Heart left ventricle (tissue), 16 donors: ENCODE data around the gene DNAJB2. TPM values are rescaled to one million over a fixed set of nuclear protein-coding genes. Genes with fewer than 3 reads are reported as not detected.

Experiments
- ATAC-seq, 4 donors: fragments of 200-7000 bp; cut with Tn5 transposase; one replicate each; pipeline ENCODE4 v1.9.1; 2020 to 2022; ENCODE audit warnings: moderate library complexity in 4 of 4, mild to moderate bottlenecking in 3 of 4, moderate number of reproducible peaks in 1 of 4
- DNase-seq, 5 donors: peaks; one replicate each; pipeline ENCODE4 v3.0.0-alpha.2; 2020
- H3K27ac ChIP-seq, 12 donors: fragments of 200-600 bp; sonication (generic) in 4 of 12; one replicate each; pipeline versions ENCODE4 v1.5.0 to v1.8.0; 2016 to 2022; ENCODE audit warnings: mild to moderate bottlenecking in 2 of 12
- H3K27me3 ChIP-seq, 9 donors: fragments of 200-600 bp; sonication (generic) in 2 of 9; one replicate each; pipeline versions ENCODE4 v1.5.1 to v1.8.0; 2016 to 2022; ENCODE audit warnings: mild to moderate bottlenecking in 3 of 9
- H3K36me3 ChIP-seq, 9 donors: fragments of 200-600 bp; sonication (generic) in 2 of 9; one replicate each; pipeline versions ENCODE4 v1.5.0 to v1.8.0; 2018 to 2022; ENCODE audit warnings: mild to moderate bottlenecking in 2 of 9
- H3K4me1 ChIP-seq, 12 donors: fragments of 200-600 bp; sonication (generic) in 4 of 12; one replicate each; pipeline versions ENCODE4 v1.5.0 to v1.8.0; 2016 to 2022; ENCODE audit warnings: mild to moderate bottlenecking in 3 of 12
- H3K4me3 ChIP-seq, 12 donors: fragments of 200-600 bp; sonication (generic) in 4 of 12; one replicate each; pipeline versions ENCODE4 v1.5.0 to v1.8.0; 2017 to 2022; ENCODE audit warnings: mild to moderate bottlenecking in 9 of 12, moderate library complexity in 4 of 12
- H3K9me3 ChIP-seq, 12 donors: fragments of 200-600 bp; sonication (generic) in 4 of 12; one replicate each; pipeline versions ENCODE4 v1.5.0 to v1.8.0; 2016 to 2022; ENCODE audit warnings: mild to moderate bottlenecking in 1 of 12
- CTCF ChIP-seq, 12 donors: fragments of 200-600 bp; sonication (generic) in 4 of 12; IDR thresholded peaks; one replicate each; pipeline versions ENCODE4 v1.5.0 to v1.8.0; 2018 to 2022; ENCODE audit warnings: antibody characterized with exemption in 12 of 12, mild to moderate bottlenecking in 5 of 12
- POLR2A ChIP-seq, 2 donors: fragments of 450-650 bp; IDR thresholded peaks; one replicate each; pipeline ENCODE4 v1.6.1; 2017; ENCODE audit warnings: antibody characterized with exemption in 2 of 2, mild to moderate bottlenecking in 2 of 2, moderate library complexity in 2 of 2
- WGBS, 4 donors: extraction: QIAGEN DNeasy Blood & Tissue Kit in 2 of 4; methylation state at CpG; one replicate each; pipeline versions ENCODE4 v1.1.5 to v1.1.7; 2013 to 2018; 5-methylcytosine and 5-hydroxymethylcytosine counted together
- intact Hi-C, 10 donors: fragments of 100-400 bp; cut with DNase I; formaldehyde crosslinking; loops; one replicate each; pipeline versions ENCODE4 v1.11.1 to v1.14.2; 2022
- polyA plus RNA-seq, 2 donors: library from polyadenylated mRNA; stranded (reverse); fragments of 200-250 nt; gene quantifications; one replicate each; pipeline ENCODE4 v1.2.3, GENCODE V29; 2013
- total RNA-seq, 9 donors: library from RNA; depleted of rRNA in 2 of 9; stranded (reverse); fragments of >200 nt in 2 of 9; fragmentation: NEBNext Ultra II Directional in 3 of 9; extraction: Animal tissue kit (Norgen Biotek cat#: 25700) in 3 of 9; gene quantifications; one replicate each; pipeline versions ENCODE4 v1.1.0 to v1.2.4, GENCODE V29; 2016 to 2023
- donor health status: ischemic (EF 13 %, LVEDD 7.1; RV severe dilation, severe dysfunction).
- donor health status: healthy with polysubstance abuse.
- donor health status: DM: no; HTN: yes; CAD: no.
- donor health status: DM: no; HTN: no; CAD: no.
- donor health status: ischemic (EF 25% LVEDD 6.9; RV normal size, moderate dysfunction).
- donor health status: ischemic (EF 25% LVEDD 5.7; RV mildly dilated, moderate dysfunction).
- donor health status: healthy.
- donor health status: DM: yes; HTN: yes; CAD: no.
- donor health status: ischemic (EF 35%, LVEDD 5.7; RV mildly dilated, moderate dysfunction).
- donor health status: nonischemic (EF 11% LVEDD 7.7; RV severe dilation, severe dysfunction).
- donor health status: DM: yes; HTN: yes; CAD: no.
- donor health status: PGD.
- donor health status: ischemic (EF 29% LVEDD 5.4; RV normal size, mild dysfunction).
- donor health status: nonischemic (EF 23%, LVEDD 6.1; RV moderate dilation, normal function).

DNAJB2 gene
- total and polyA plus RNA-seq, 11 donors: 61.3 to 181 (median 74.9) TPM

- intact Hi-C loops: loop anchor here in 1 of 10 donors (2.0 kb wide), 1 partner anchor 27 kb away; the partner anchor contains the start of gene DNAJB2
- H3K36me3 ChIP-seq: peaks cover 0 to 41% (median 25%) of the 10 kb centered on the region in 9 donors
- DNase-seq (peak in 1 of 5 donors; percentile 33), ATAC-seq (no peak)
- peak overlapping the region in 10 of 12 donors; percentile 82 to 91 (median 87) for H3K27ac ChIP-seq
- peaks cover 6 to 76% (median 45%) of the 10 kb centered on the region in 12 donors for H3K4me1 ChIP-seq
- no peaks in the 10 kb centered on the region for H3K9me3 ChIP-seq
- peaks cover 0 to 10% (median 0%) of the 10 kb centered on the region in 9 donors for H3K27me3 ChIP-seq
- TF ChIP-seq CTCF (IDR thresholded peaks at IDR 0.05): no peak
- TF ChIP-seq POLR2A (IDR thresholded peaks at IDR 0.05): no peak
- H3K4me3 ChIP-seq: peak overlapping the region in 9 of 12 donors; percentile 60 to 92 (median 78)
- WGBS, 4 donors: 56 to 60% (median 57%) methylated on average over 5 of the region's 5 CpGs
These were observed 27.1 kb upstream of the DNAJB2 start for GRCh38 chr2:219252084-219252483.

- 11 to 18% (median 14%) methylated on average over 9 of the region's 9 CpGs for WGBS, 4 donors
- intact Hi-C loops: loop anchor here in 1 of 10 donors (2.0 kb wide), 1 partner anchor 26 kb away; the partner anchor contains the start of gene DNAJB2
These were observed 26.6 kb upstream of the DNAJB2 start for GRCh38 chr2:219252570-219252899.

GRCh38 chr2:219252900-219253752 lies 26.0 kb upstream of the DNAJB2 start, which contains the start of gene TUBA4B:
TSS of gene TUBA4B (plus strand) at chr2:219253243. CDS start at chr2:219253408, 165 bp downstream.
- Histone ChIP-seq H3K4me3 (peak within 1 kb of the TSS; percentile 54 to 92 (median 74)), H3K9me3 (no peaks in the 10 kb centered on the region), H3K27me3 (peaks cover 0 to 19% (median 0%) of the 10 kb centered on the region in 9 donors), H3K27ac (peak within 1 kb of the TSS; percentile 7 to 91 (median 87)), H3K4me1 (peaks cover 6 to 65% (median 44%) of the 10 kb centered on the region in 12 donors), H3K36me3 (peaks cover 0 to 31% (median 16%) of the 10 kb centered on the region in 9 donors)
- DNase-seq (peak; percentile 43 to 75 (median 48)), ATAC-seq (peak; percentile 4 to 59 (median 31))
- TF ChIP-seq POLR2A (IDR thresholded peaks at IDR 0.05): no peak
- TF ChIP-seq CTCF (IDR thresholded peaks at IDR 0.05): no peak
- intact Hi-C loops: loop anchor here in 1 of 10 donors (2.0 kb wide), 1 partner anchor 26 kb away; the partner anchor contains the start of gene DNAJB2
- WGBS, 4 donors: 2% methylated on average over 40 to 49 of the region's 49 CpGs

More at GRCh38 chr2:219252570-219252899, 26.6 kb upstream of the DNAJB2 start:
- no peak for DNase-seq
- Histone ChIP-seq H3K9me3 (no peaks in the 10 kb centered on the region), H3K36me3 (peaks cover 0 to 37% (median 20%) of the 10 kb centered on the region in 9 donors), H3K27me3 (peaks cover 0 to 13% (median 0%) of the 10 kb centered on the region in 9 donors), H3K27ac (peak overlapping the region; percentile 7 to 91 (median 87)), H3K4me1 (peaks cover 6 to 71% (median 44%) of the 10 kb centered on the region in 12 donors), H3K4me3 (peak overlapping the region; percentile 54 to 92 (median 74))
- no peak for TF ChIP-seq CTCF (IDR thresholded peaks at IDR 0.05)
- ATAC-seq: no peak
